ENCODE measurements around the gene AP1G1. TPM values are rescaled to one million over a fixed set of nuclear protein-coding genes. Genes with fewer than 3 reads are reported as not detected.

AP1G1 gene
- 10 to 100 TPM; 80.3 to 81.2 TPM for total RNA-seq

GRCh38 chr16:71808593-71809459 lies at the start of gene AP1G1:
Gene AP1G1 (minus strand): TSS chr16:71808834. CDS start chr16:71789479, 19,355 bp downstream.

GRCh38 chr16:71845639-71846430 lies 37.2 kb upstream of the AP1G1 start, which contains the start of gene ATXN1L:
Gene ATXN1L (plus strand): TSS chr16:71845976. CDS start chr16:71849741, 3,765 bp downstream.

DNA sequence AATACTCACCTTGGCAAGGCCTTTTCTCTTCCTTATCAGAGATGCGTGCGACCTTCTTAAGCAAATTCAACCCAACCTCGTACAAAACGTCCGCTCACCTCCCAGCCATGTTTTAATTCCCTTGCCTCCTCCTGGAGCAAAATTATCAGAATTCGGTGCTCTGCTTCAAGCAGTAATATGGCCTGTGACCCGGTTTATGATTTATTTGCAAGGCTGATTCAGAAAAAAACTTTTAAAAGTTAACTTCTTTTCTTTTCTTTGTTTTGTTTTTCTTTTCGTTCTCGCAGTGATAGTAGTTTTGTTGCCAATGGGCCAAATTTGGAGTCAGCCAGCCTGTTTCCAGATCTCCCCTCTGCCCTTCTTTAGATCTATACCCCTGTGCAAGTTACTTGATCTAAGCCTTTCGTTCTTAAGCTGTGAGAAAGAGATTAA lies 84.3 kb downstream of the AP1G1 start, which contains the start of gene PHLPP2:
TSS of gene PHLPP2 (minus strand) at position 382 of the 432 bp plus-strand sequence. CDS start 9,906 bp downstream, outside the sequence.

Small RNA genes within 50 kb of the gene (small RNA-seq; reads per million reads assigned to genes)
- gene AC010653.3 (0 reads per million in 2 donors), gene SNORA70D (0 to 0.09 reads per million in 2 donors), gene SNORD71 (1,146 to 1,187 reads per million in 2 donors)

Other genes with a start within 250 kb of the AP1G1 start
- gene TAT, start 231.7 kb downstream of the AP1G1 start, total RNA-seq: not detected
- gene MARVELD3, start 182.7 kb downstream of the AP1G1 start, total RNA-seq: not detected
- gene PHLPP2, start 84.1 kb downstream of the AP1G1 start, total RNA-seq: 1 to 10 TPM; 7.2 to 9.3 TPM
- gene ATXN1L, start 37.1 kb upstream of the AP1G1 start, total RNA-seq: 10 to 100 TPM; 15.7 to 18.2 TPM
- 1 to 10 TPM; 3.0 to 6.2 TPM for gene ZNF821, start 75.3 kb upstream of the AP1G1 start, total RNA-seq
- gene IST1, start 86.7 kb upstream of the AP1G1 start, total RNA-seq: 100 to 1,000 TPM; 171 to 192 TPM
- gene PKD1L3, start 191.6 kb upstream of the AP1G1 start, total RNA-seq: not detected
- gene DHODH, start 199.9 kb upstream of the AP1G1 start, total RNA-seq: 10 to 100 TPM in 1 of 2 donors, 1 to 10 TPM in 1; 3.8 to 10.7 TPM
- gene HP, start 245.7 kb upstream of the AP1G1 start, total RNA-seq: not detected

Data from melanocyte of skin (primary cell).